NOMO-1 treated with dmso at 0.1 percent for 144 hours (cell line): Measurements from ENCODE around the gene SLC25A47.
"Not testable (repeated sequence)": the region's sequence is repeated elsewhere in the genome, so short reads cannot be mapped to it uniquely, and the experiment has no call there.

Experiments used
- DNase-seq: peaks from one replicate; lab custom pipeline; 2025; ENCODE audit not compliant: unreplicated experiment; lab: John Stamatoyannopoulos, UW

The SLC25A47 gene

DNA sequence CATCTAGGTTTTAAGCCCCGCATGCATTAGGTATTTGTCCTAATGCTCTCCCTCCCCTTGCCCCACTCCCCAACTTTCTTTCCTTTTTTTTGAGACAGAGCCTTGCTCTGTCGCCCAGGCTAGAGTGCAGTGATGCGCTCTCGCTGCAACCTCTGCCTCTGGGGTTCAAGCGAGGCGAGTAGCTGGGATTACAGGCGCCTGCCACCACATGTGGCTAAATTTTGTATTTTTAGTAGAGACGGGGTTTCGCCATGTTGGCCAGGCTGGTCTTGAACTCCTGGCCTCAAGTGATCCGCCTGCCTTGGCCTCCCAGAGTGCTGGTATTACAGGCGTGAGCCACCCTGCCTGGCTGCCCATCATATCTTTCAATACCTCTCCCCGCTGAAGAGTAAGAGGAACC lies 19.7 kb downstream of the SLC25A47 start:
- not testable (repeated sequence) for DNase-seq

DNA sequence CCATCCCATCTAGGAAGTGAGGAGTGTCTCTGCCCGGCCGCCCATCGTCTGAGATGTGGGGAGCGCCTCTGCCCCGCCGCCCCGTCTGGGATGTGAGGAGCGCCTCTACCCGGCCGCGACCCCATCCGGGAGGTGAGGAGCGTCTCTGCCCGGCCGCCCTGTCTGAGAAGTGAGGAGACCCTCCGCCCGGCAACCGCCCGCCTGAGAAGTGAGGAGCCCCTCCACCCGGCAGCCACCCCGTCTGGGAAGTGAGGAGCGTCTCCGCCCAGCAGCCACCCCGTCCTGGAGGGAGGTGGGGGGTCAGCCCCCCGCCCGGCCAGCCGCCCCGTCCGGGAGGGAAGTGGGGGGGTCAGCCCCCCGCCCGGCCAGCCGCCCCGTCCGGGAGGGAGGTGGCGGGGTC lies 21.5 kb downstream of the SLC25A47 start:
- DNase-seq = not testable (repeated sequence)

DNA sequence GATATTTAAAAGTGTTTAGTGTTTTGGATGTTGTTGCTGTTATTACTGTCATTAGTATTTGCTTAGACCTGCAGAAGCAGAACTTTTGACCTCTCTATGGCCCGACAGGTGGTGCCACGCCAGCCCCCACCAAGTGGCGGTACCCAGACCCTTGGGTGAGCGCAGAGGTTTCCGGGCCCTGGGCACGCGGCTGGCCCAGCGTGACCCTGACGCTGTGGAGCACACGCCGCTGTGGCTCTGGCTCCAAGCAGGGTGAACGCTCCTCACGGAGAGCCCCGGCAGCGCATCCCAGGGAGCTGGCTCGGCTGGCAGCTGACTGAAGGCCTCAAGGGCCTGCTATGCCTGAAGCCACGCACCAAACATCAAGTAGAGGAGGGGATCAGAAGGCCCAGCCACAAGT lies 22.6 kb downstream of the SLC25A47 start:
- no peak for DNase-seq

DNA sequence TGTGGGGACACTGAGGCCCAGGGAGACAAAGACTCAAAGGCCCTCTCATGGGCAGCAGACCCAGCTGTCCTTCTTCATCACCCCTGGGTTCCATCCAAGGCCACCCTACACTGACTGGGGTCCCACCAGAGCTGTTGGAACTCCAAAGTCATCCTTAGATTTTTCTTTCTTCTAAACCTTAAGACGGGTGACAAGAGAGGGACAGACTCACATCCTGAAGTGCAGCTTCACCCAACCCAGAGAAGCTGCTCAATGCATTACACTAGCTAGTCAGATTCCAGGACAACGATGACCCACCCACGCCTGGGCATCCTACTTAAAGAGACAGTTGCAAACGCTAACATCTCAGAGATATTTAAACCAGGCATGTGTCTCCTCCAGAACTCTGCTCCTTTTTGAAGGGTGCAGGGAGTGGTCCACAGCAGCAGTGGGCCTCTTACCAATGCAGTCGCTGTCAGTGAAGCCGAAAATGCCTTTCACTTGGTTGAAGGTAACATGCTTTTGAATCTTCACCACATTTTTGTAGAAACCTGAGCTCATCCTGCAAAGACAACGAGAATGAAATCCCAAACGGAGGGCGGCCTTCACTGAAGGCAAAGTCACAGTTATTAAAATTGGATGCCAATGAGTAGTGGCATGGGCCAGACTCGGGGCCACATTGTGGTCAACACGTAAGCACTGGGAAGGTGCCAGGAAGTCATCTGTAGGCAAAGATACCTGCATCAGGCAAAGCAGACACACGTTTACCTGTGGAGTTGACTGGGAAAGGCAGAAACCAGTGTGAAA lies 23.4 kb downstream of the SLC25A47 start:
- DNase-seq = no peak

- DNase-seq = no peak
Measured at GRCh38 chr14:100348253-100348729, 25.2 kb downstream of the SLC25A47 start.

DNA sequence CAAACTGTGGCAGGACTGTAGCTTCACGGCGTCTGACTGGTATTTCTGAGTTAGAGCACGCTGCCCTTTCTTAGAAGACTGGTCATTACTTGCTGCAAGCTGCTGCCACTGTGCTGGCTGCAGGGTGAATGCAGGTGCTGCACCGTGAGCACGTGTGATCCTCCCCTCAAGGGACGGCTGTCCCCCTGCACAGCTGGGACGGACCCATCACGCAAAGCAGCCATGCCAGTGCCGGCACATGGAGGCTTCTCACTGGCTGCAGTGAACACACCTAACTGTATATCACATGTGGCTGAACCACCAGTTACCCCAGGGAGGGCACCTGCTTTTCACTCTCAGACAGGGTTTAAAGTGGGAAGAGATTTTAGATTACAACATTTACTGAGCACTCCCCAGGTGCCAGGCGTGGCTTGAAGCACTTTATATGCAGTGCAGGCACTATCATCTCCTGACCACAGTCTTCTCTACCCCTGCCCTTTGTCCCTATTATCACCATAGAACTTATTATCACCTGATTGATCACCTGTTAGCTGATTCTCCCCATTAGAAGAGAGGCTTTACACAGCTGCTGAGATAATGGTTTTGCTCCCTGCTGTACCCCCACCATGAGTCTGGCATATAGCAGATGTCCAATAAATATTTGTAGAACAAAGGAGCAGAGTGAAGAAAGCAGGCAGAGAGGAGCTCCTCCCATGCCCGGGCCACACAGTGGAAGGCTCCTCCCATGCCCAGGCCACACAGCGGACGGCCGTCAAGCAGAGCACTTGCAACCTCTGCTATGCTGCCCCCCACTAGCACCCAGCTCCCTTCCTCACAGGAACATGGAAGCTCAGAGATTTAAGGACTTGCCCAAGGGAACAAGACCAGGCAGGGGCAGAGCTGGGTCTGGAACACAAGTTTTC lies 25.9 kb downstream of the SLC25A47 start:
- DNase-seq = no peak

DNA sequence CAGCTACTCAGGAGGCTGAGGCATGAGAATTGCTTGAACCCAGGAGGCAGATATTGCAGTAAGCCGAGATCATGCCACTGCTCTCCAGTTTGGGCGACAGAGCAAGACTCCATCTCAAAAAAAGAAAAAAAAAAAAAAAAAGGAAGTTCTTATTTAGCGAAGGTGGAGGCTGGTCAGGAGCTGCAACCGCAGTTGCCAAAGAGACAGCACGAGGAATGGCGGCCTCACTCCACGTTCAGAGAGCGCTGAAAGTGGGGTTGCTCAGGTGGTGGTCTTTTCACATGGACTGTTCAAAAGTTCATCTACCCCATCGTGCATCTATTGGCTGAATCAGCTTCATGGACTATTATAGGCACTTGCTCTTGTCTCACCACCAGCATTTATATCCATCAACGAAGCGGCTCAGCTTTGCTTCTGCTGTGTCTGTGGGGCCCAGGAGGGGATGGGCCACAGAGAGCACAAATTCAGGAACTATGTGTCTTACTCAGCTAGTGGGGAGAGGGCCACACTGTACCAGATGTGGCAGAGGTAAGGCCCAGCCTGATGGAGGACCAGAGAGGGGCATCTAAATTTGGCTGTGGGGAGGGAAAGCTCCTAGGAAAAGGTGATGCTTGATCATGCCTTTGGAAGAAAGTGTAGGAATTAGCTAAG lies 27.3 kb downstream of the SLC25A47 start:
- DNase-seq = peak; percentile 77

- no peak for DNase-seq
Measured at GRCh38 chr14:100350986-100351385, 27.8 kb downstream of the SLC25A47 start.

DNA sequence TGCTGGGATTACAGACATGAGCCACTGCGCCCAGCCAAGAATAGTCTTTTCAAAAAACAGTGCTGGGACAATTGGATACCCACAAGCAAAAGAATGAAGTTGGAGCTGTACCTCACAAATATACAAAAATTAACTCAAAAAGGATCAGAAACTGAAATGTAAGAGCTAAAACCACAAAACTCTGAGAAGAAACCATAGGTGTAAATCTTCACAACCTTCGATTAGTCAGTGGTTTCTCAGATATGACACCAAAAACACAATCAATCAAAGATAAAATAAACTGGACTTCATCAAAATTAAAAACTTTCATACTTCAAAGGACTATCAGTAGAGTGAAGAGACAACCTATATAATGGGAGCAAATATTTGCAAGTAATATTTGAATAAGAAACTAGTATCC lies 35.3 kb downstream of the SLC25A47 start:
- DNase-seq = no peak

DNA sequence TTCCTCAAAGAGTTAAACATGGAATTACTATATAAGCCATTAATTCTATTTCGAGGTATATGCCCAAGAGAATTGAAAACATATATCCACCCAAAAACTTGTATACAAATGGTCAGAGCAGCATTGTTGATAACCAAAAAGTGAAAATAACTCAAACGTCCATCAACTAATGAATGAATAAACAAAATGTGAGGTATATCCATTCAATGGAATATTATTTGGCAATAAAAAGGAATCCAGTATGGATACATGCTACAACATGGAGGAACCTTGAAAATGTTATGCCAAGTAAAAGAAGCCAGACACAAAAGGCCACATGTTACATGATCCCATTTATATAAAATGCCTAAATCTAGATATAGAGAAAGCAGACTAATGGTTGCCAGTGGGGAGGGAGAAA lies 36.0 kb downstream of the SLC25A47 start:
- DNase-seq = no peak

GRCh38 chr14:100359881-100360280 lies 36.7 kb downstream of the SLC25A47 start:
- no peak for DNase-seq

DNA sequence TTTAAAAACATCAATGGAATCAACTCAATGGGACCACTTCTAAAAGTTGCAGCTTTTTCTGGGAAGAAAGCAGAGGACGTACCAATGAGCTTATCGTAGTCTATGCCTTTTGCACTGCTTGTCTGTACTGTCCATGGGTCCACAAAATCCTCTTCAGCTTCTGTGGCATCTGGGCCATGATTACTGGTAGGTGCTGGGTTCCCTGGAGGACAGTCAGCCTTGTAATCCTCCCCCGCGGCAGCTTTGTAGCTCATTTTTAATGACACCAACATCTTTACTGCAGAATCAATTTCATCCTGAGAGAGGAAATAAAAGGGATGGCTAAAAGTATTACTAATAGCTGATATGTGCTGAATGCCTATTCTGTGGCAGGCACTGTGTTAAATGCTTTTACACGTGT lies 38.5 kb downstream of the SLC25A47 start:
- DNase-seq = no peak

- no peak for DNase-seq
Measured at GRCh38 chr14:100362311-100362927, 39.3 kb downstream of the SLC25A47 start.

DNA sequence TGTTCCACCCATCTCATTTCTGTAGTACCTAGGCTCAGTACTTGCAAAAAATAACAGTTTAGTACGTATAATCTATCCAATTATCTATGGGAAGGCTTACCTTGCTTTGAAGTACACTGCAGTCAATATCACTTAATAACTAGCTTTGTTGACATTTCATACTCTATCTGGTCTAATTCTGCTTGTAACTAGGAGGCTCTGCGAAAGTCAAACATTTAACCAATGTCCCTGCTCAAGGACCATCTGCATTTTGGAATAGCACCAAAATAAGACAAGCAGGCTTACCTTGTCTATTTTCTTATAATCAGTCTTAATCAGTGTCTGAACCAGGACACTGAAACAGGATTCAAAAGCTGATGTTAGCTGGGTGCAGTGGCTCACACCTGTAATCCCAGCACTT lies 39.9 kb downstream of the SLC25A47 start:
- DNase-seq = no peak

- no peak for DNase-seq
Measured at GRCh38 chr14:100364403-100364802, 41.3 kb downstream of the SLC25A47 start.

- DNase-seq = no peak
Measured at GRCh38 chr14:100365741-100366140, 42.6 kb downstream of the SLC25A47 start.

DNA sequence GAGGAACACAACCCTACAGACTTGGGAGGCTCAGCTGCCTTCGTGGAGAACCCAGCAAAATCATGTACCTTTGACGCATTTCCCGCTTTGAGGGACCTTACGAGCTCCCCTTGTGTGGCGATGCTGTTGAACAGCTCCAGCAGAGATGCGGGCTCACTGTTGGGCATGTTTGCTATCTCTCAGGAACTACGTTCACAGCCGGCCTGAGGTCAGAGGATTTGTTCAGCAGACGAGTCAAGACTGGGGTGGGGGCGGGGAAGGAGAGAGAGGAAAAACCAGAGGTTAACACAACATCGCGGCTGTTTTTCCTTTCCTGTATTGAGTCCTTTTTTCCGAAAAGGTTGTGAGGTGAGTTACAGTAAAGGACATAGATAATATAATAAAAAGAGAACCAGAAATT lies 45.9 kb downstream of the SLC25A47 start:
- no peak for DNase-seq

- DNase-seq = no peak
Measured at GRCh38 chr14:100370003-100370402, 46.9 kb downstream of the SLC25A47 start.

DNA sequence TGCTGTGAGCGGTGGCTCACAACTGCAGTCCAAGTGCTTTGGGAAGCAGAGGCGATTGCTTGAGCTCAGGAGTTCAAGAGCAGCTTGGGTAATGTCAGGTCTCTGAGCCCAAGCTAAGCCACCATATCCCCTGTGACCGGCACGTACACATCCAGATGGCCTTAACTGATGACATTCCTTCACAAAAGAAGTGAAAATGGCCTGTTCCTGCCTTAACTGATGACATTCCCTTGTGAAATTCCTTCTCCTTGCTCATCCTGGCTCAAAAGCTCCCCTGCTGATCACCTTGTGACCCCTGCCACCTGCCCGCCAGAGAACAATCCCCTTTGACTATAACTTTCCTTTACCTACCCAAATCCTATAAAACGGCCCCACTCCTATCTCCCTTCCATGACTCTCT lies 48.6 kb downstream of the SLC25A47 start:
- no peak for DNase-seq

GRCh38 chr14:100372357-100373048 lies 49.4 kb downstream of the SLC25A47 start:
- no peak for DNase-seq
